Stimulated activated naive CD8-positive, alpha-beta T cell treated with anti-CD3 and anti-CD28 coated beads, Interleukin-15, Interleukin-2, amounts not matched to agents 100 ng/mL and 50 ng/mL, for 24 hours (primary cell): ENCODE data around the gene UBE2Q2.
A peak's percentile ranks its signal among the peaks of the same experiment; 100 is the strongest.

ENCODE experiments used
- H3K27ac Mint-ChIP-seq: one replicate; pipeline ENCODE4 v1.8.0; 2021; ENCODE audit warnings: mild to moderate bottlenecking, mixed read lengths
- H3K27me3 Mint-ChIP-seq: one replicate; pipeline ENCODE4 v1.8.0; 2021; ENCODE audit warnings: mixed read lengths
- H3K36me3 Mint-ChIP-seq: one replicate; pipeline ENCODE4 v1.8.0; 2021; ENCODE audit warnings: low read depth, mixed read lengths
- H3K4me1 Mint-ChIP-seq: one replicate; pipeline ENCODE4 v1.8.0; 2021; ENCODE audit warnings: low read depth, mixed read lengths
- H3K4me3 Mint-ChIP-seq: one replicate; pipeline ENCODE4 v1.8.0; 2021; ENCODE audit warnings: mild to moderate bottlenecking, mixed read lengths
- H3K9me3 Mint-ChIP-seq: one replicate; pipeline ENCODE4 v1.8.0; 2021; ENCODE audit warnings: mixed read lengths

The UBE2Q2 gene

DNA sequence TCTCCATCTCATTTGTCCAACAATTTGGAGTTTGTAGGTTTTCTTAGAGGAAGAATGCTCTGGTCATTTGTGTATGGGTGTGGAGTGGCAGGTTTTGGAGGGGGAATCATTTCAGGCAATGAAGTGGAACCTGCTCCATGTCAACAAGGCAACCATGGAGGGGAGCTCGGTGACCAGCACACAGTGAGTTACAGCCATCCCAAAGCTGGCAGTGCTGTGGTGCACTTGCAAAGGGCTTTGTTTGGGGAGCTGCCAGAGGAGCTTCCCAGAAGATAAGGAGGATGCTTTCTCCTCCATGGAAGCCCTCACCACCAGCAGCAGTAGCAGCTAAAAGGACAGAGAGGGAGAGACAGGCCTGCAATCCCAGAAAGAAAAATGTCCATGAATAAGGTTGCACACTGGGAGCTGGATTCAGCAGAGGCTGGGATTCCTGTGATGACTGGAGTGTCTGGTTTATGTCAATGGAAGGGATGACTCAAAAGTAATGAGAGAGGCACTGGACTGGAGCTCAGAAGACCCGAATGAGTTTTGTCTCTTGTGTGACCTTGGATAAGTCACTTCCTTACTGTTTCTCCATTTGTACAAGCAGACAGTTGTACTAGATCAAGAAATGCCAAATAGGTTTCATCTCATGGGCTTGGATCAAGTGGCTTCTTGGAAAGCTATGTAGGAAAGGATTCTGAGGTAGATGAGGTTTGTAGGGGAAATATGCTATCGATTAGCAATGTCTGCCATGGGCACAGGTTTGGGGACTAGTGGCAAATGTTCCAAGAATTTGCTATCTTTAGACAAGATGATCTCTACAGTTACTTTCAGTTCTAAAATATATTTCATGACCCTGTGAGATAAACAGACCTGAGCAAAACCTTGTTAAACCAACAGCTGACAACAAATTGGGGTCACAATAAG is 27.2 kb upstream of the UBE2Q2 start:
- H3K36me3 Mint-ChIP-seq = no peaks in the 10 kb centered on the region
- H3K4me3 Mint-ChIP-seq = no peak overlapping the region
- H3K9me3 Mint-ChIP-seq = no peaks in the 10 kb centered on the region
- H3K27ac Mint-ChIP-seq = no peak overlapping the region
- peaks cover 14% of the 10 kb centered on the region for H3K4me1 Mint-ChIP-seq
- peaks cover 3% of the 10 kb centered on the region for H3K27me3 Mint-ChIP-seq

DNA sequence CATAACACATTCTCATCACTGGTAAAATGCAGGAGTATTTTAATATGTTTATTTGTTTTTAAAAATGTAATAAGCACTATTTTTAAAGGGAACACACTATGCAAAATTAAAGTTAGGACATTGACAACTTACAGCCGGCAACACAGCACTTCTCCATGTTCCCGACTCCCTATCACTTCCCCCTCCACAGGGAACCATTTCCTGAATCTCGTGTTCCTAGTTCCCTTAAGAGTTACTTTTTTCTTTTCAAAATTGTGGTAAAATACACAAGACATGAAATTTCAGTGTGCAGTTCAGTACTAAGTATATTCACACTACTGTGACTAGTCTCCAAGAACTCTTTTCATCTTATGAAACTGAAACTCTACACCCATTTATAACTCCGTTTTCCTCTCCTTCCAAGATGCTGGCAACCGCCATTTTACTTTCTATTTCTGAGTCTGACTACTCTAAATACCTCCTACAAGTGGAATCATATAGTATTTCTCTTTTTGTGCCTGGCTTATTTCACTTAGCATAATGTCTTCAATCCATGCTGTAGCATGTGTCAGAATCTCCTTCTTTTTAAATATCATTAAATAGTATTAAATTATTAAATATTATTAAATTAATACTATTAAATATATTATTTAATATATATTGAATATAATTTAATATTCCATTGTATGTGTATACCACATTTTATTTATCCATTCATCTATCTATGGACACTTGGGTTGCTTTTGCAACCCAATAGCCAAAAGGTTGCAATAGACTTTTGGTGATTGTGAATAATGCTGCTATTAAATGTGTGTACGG is 25.9 kb upstream of the UBE2Q2 start:
- Mint-ChIP-seq H3K4me1 (peaks cover 14% of the 10 kb centered on the region), H3K36me3 (no peaks in the 10 kb centered on the region), H3K27ac (no peak overlapping the region), H3K4me3 (peak overlapping the region; percentile 24), H3K9me3 (no peaks in the 10 kb centered on the region), H3K27me3 (no peaks in the 10 kb centered on the region)

DNA sequence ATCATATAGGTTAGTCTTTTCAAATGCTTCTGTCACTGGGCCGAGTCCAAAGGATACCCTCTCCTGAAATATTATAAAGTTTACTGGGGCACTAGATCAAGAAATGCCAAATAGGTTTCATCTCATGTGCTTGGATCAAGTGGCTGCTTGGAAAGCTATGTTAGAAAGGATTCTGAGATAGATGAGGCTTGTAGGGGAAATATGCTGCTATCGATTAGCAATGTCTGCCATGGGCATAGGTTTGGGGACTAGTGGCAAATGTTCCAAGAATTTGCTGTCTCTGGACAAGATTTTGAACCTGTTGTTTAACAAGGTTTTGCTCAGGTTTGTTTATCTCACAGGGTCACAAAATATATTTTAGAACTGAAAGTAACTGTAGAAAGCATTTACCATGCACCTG is 23.0 kb upstream of the UBE2Q2 start:
- Mint-ChIP-seq H3K9me3 (no peaks in the 10 kb centered on the region), H3K4me1 (peaks cover 14% of the 10 kb centered on the region), H3K27ac (no peak overlapping the region), H3K36me3 (no peaks in the 10 kb centered on the region), H3K4me3 (no peak overlapping the region), H3K27me3 (no peaks in the 10 kb centered on the region)

DNA sequence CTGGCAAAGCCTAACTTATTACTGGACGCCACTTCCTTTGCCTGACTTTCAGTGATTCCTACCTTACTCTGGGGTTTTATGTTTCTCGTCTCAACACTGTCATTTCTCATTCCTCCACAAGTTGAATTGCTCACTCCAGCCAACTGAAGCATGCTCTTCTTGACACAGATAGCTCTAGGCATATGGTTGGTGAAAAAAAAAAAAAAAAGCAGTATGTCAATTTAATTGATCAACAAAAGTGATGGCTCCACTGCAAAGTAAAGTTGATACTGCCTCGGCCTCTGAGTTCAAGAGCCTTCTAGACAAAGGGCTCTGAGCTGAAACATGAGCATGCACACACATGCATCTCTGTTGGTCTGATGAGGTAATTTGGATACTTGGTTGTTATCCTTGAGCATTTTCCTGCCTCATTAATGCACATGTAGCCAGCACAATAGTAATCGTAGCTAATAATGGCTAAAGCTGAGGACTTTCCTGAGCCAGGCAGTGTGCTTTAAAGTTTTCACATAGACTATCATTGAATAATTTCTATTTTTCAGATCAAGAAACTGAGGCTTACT is 21.4 kb upstream of the UBE2Q2 start:
- Mint-ChIP-seq H3K27ac (no peak overlapping the region), H3K4me1 (peaks cover 6% of the 10 kb centered on the region)

DNA sequence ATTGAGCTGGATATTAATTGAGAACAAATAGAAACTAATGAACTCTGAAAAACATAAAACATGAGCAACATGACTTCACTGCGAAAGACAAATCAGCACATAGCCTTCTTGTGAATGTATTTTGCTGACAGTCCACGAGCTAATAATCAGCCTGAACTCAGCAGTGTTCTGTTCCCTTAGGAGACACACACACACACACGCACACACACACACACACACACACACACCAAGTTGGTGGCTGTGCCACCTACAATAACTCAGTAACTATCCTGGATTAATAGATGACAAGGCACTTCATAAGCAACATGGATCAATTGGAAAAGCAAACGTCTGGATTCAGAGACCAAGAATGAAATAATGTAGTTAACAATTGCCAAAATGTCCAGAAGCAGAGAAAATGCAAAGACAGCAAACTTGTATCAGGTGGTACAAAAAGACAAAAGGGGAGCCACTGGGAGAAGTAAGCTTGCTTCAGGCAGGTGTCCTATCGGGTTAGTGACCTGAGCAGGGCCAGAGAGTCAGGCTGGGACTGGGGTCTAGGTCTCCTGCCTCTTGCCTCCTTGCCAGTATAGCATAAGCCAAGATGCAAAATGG is 20.5 kb upstream of the UBE2Q2 start:
- Mint-ChIP-seq H3K27me3 (peaks cover 4% of the 10 kb centered on the region), H3K27ac (no peak overlapping the region), H3K4me3 (no peak overlapping the region), H3K9me3 (no peaks in the 10 kb centered on the region), H3K4me1 (no peaks in the 10 kb centered on the region), H3K36me3 (no peaks in the 10 kb centered on the region)

More for the DNA sequence above, 21.4 kb upstream of the UBE2Q2 start:
- H3K36me3 Mint-ChIP-seq = no peaks in the 10 kb centered on the region
- H3K27me3 Mint-ChIP-seq = peaks cover 4% of the 10 kb centered on the region
- no peaks in the 10 kb centered on the region for H3K9me3 Mint-ChIP-seq
- H3K4me3 Mint-ChIP-seq = no peak overlapping the region

DNA sequence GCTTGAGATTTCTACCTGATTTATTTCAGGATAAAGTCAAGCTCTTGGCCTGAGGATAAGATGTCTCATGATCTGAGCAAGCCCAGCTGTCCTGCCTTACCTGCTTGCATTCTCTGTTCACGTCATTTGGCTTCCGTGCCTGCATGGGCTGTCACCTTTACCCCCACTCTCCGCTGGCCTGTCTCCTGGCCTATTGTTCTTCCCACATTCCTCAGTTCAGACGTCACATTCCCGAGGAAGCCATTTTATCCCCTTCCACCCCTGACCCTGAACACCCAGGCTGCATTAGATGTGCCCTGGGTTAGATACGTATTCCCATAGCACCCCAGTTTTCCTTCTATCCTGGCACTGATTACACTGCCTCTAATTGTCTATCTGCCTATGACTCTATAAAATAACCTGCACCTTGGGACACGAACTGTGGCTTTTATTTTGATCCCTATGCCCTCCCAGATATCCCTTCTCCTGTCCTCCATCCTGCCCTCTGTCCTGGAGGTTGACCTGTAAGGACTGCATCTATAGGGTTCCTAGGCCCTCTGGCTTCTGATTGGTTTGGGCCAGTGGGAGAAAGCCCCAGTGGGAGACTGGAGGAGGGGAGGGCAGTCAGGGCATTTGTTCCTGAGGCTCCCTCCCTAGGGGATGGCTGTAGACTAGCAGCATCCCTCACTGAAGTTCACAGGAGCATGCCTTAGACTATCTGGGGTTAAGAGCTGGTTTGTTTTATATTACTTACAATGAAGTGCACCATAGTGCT is 19.2 kb upstream of the UBE2Q2 start:
- peaks cover 4% of the 10 kb centered on the region for H3K27me3 Mint-ChIP-seq
- no peak overlapping the region for H3K4me3 Mint-ChIP-seq
- no peak overlapping the region for H3K27ac Mint-ChIP-seq
- H3K9me3 Mint-ChIP-seq = no peaks in the 10 kb centered on the region
- no peaks in the 10 kb centered on the region for H3K36me3 Mint-ChIP-seq
- H3K4me1 Mint-ChIP-seq = no peaks in the 10 kb centered on the region

DNA sequence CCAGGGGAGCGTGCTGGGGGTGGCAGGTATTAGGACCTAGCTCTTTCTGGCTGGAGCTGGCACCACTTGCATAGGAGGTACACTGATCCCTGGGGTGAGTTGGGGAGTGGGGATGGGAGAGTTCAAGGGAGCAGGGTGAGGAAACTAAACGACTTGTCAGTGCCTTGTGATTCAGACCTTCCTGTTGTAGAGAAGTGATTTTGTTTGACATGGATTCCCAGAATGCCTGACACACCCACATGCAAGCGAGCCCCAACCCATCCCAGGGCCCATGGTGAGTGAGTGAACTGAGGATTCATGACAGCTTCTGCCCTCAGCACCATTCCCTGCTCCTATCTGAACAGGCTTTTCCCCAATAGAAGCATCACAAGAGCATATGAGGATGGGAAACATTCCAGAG is 15.6 kb upstream of the UBE2Q2 start:
- Mint-ChIP-seq H3K36me3 (no peaks in the 10 kb centered on the region), H3K4me3 (no peak overlapping the region), H3K27ac (no peak overlapping the region), H3K9me3 (no peaks in the 10 kb centered on the region), H3K27me3 (peaks cover 4% of the 10 kb centered on the region), H3K4me1 (no peaks in the 10 kb centered on the region)

DNA sequence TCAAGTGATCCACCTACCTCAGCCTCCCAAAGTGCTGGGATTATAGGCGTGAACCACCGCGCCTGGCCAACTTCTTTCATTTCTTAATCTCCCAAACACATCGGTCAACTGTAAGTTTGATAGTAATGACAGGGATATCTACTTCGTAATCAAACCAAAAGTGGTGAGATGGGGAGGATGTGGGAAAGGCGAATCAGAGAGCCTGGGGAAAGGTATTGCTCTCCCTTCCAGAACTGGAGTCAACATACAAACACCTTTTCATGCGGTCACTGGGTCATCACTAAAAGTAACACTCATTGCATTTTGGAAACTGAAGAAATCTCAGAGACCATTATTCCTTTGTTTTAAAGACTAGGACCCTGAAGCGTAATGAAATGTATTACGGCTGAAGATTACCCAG is 14.8 kb upstream of the UBE2Q2 start:
- Mint-ChIP-seq H3K9me3 (no peaks in the 10 kb centered on the region), H3K4me1 (no peaks in the 10 kb centered on the region), H3K27me3 (peaks cover 4% of the 10 kb centered on the region), H3K4me3 (no peak overlapping the region), H3K36me3 (no peaks in the 10 kb centered on the region), H3K27ac (no peak overlapping the region)

DNA sequence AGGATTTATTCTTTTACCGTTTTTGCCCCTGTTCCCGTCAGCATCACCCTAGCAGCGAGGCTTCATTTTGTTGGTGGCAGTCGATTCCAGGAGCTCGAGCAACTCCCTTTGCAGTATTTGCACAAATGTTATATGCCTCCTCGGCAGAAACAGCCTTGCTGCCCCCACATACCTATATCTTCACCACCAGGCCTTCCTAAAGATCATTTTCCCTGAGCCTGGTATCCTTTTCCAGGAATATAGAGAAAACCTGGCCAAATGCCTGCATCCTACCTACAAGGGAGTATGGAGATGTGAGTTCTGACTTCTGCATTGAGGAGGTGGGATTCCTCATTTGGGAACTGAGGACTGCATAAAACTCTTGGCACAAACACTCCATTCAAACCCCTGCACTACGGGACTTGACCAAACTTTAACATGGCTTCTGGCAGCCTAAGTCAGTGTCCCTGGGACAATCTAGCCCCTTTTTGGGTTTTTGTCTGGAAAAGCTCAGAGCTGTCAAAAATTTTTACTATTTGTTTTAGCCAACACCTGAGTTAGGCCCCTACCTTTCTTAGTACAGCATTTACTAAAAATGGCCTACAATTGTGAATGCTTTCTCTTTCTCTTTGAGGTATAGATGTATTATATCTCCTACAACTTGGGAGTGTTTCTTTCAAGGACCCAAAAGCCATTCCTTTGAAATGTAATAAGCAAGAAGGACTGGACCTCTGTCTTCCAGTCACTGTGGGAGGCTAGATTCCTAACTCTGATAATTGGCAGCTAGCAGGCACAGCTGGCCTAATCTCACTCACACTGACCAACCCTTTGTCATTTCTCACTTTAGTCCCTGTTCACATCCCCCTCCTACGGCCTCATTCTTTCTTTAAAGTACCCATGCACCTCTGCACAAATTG is 12.1 kb upstream of the UBE2Q2 start:
- Mint-ChIP-seq H3K27me3 (peaks cover 4% of the 10 kb centered on the region), H3K4me3 (no peak overlapping the region), H3K4me1 (no peaks in the 10 kb centered on the region), H3K36me3 (no peaks in the 10 kb centered on the region), H3K27ac (no peak overlapping the region), H3K9me3 (no peaks in the 10 kb centered on the region)

DNA sequence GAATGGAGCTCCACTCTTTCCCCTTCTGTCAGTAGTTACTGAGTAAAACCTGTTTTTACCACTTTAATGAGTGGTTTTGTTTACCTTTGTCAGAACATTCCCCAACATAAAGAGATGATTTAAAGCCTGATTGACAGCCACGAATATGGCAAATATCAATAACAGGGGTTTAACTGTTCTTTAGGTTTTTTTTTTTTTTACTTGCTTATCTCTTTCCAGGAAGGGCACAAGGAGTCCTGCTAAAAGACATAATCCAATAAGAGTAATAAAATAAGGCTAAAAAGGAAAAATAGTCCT is 11.5 kb upstream of the UBE2Q2 start:
- no peaks in the 10 kb centered on the region for H3K4me1 Mint-ChIP-seq
- no peak overlapping the region for H3K27ac Mint-ChIP-seq
- H3K4me3 Mint-ChIP-seq = no peak overlapping the region
- peaks cover under 1% of the 10 kb centered on the region for H3K27me3 Mint-ChIP-seq
- no peaks in the 10 kb centered on the region for H3K9me3 Mint-ChIP-seq
- H3K36me3 Mint-ChIP-seq = no peaks in the 10 kb centered on the region

DNA sequence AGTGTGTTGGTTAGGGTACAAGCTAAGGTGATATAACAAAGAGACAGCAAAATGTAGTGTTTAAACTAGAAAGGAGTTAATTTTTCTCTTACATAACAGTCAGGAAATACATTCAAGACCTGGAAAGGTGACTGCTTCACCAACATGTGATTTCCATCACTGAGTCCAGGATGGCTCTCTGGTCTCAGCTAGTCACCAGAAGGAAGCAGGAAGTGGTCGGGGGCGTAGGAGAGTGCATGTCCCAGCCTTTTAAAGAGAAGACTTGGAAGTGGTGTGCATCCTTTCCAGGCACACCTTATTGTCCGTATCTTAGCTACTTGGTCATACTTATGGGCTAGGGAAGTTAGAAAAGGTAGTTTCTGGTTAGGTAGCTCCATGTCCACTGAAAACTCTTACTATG is 11.1 kb upstream of the UBE2Q2 start:
- no peak overlapping the region for H3K27ac Mint-ChIP-seq
- no peaks in the 10 kb centered on the region for H3K4me1 Mint-ChIP-seq
- H3K9me3 Mint-ChIP-seq = no peaks in the 10 kb centered on the region
- no peaks in the 10 kb centered on the region for H3K36me3 Mint-ChIP-seq
- no peak overlapping the region for H3K4me3 Mint-ChIP-seq
- H3K27me3 Mint-ChIP-seq = no peaks in the 10 kb centered on the region

DNA sequence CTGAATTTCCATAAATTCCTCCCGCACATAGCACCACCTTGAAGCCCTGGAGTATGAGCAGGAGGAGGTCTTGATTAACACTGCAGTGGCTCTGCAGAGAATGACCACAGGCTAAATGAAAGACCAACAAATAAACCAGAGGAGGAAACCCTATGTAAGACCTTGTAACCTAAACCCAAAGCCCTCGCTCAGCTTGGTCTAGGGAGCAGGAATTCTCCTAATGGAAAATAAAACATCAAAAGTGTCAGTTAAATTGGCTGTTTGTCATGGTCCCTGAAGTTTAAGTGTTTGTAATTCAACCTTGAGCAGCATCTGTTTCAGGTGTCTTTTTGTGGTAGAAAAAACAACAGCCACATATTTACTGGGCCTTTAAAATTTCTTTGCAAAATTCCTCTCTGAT is 9.2 kb upstream of the UBE2Q2 start:
- no peaks in the 10 kb centered on the region for H3K36me3 Mint-ChIP-seq

DNA sequence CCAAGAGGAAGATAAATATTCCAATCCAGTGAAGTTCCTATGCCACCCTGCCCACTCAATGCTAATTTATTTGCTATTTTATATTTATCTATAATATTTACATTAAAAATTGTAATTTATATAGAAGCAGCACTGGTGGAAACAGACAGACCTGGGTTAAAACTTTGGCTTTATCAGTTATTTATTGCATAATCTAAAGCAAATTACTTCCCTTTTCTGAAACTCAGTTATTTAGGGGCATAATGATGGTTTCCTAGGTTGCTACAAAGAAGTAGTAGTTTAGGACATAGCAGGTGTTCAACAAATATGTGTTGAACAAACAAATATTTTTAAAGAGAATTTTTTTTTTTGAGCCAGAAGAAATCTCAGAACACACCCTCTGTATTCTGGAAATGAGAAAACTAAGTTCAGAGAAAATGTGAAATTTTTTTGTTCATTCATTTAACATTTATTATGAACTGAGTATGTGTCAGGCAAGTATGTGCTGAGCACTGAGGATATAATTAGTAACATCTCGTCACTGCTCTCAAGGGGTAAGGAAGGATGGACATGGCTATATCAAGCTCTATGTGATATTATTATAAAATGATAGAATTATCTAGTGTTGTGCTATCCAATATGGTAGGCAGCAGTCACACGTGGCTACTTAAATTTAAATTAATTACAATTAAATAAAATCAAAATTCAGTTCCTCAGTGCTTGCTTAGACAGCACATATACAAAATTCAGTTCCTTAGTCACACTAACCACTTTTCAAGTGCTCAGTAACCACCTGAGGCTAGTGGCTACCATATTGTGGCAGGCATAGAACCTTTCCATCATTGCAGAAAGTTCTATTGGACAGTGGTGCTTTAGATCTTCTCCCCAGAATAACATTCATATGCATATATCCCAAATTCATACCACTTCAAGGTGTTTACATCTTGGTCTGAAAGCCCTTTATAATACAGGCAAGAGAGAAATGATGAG is 7.0 kb upstream of the UBE2Q2 start:
- no peaks in the 10 kb centered on the region for H3K9me3 Mint-ChIP-seq
- H3K4me1 Mint-ChIP-seq = no peaks in the 10 kb centered on the region
- H3K27me3 Mint-ChIP-seq = no peaks in the 10 kb centered on the region
- H3K27ac Mint-ChIP-seq = no peak overlapping the region
- no peaks in the 10 kb centered on the region for H3K36me3 Mint-ChIP-seq
- H3K4me3 Mint-ChIP-seq = no peak overlapping the region

More for the DNA sequence above, 9.2 kb upstream of the UBE2Q2 start:
- H3K9me3 Mint-ChIP-seq = no peaks in the 10 kb centered on the region
- no peak overlapping the region for H3K4me3 Mint-ChIP-seq
- no peaks in the 10 kb centered on the region for H3K27me3 Mint-ChIP-seq
- H3K27ac Mint-ChIP-seq = no peak overlapping the region
- H3K4me1 Mint-ChIP-seq = no peaks in the 10 kb centered on the region
